Kidney epithelial cell (primary cell): ENCODE measurements around the gene NETO1. TPM values are rescaled to one million over a fixed set of nuclear protein-coding genes. Genes with fewer than 3 reads are reported as not detected.

Experiments
- DNase-seq: peaks from one replicate; pipeline ENCODE4 v3.0.0-alpha.2; 2010; ENCODE audit warnings: low read depth
- H3K27me3 ChIP-seq: 2 replicates; pipeline ENCODE4 v1.6.0; 2011; ENCODE audit warnings: low read length; ENCODE audit not compliant: control insufficient read depth, insufficient read depth
- H3K36me3 ChIP-seq: 2 replicates; pipeline ENCODE4 v1.5.1; 2011; ENCODE audit warnings: low read length; ENCODE audit not compliant: control insufficient read depth, insufficient read depth
- H3K4me3 ChIP-seq: 2 replicates; pipeline ENCODE4 v1.5.1; 2011; ENCODE audit warnings: low read depth, mild to moderate bottlenecking, control low read depth, low read length
- CTCF ChIP-seq: IDR thresholded peaks from 2 replicates; pipeline ENCODE4 v1.5.1; 2011; ENCODE audit warnings: mild to moderate bottlenecking, moderate library complexity, low read length, control low read depth, inconsistent platforms; ENCODE audit not compliant: insufficient read depth, poor library complexity, severe bottlenecking
- total RNA-seq: library from RNA; depleted of rRNA; stranded (reverse); fragments of >200 nt; gene quantifications from 2 replicates; pipeline ENCODE4 v1.2.3, GENCODE V29; 2015

The NETO1 gene
- total RNA-seq, 1 donor from 2014 or later = 7.5 TPM

- no peak for TF ChIP-seq CTCF
- H3K27me3 ChIP-seq = no peaks in the 10 kb centered on the region
- DNase-seq = no peak
- H3K4me3 ChIP-seq = no peak overlapping the region
- H3K36me3 ChIP-seq = no peaks in the 10 kb centered on the region
These were observed 31.1 kb upstream of the NETO1 start for GRCh38 chr18:72898870-72899269.

GRCh38 chr18:72895548-72895947, 27.8 kb upstream of the NETO1 start:
- no peak for TF ChIP-seq CTCF
- Histone ChIP-seq H3K36me3 (no peaks in the 10 kb centered on the region), H3K4me3 (no peak overlapping the region), H3K27me3 (no peaks in the 10 kb centered on the region)
- peak; percentile 45 for DNase-seq

GRCh38 chr18:72878561-72878960, 10.8 kb upstream of the NETO1 start:
- Histone ChIP-seq H3K4me3 (no peak overlapping the region), H3K36me3 (no peaks in the 10 kb centered on the region), H3K27me3 (no peaks in the 10 kb centered on the region)
- TF ChIP-seq CTCF = no peak
- DNase-seq = no peak

DNA sequence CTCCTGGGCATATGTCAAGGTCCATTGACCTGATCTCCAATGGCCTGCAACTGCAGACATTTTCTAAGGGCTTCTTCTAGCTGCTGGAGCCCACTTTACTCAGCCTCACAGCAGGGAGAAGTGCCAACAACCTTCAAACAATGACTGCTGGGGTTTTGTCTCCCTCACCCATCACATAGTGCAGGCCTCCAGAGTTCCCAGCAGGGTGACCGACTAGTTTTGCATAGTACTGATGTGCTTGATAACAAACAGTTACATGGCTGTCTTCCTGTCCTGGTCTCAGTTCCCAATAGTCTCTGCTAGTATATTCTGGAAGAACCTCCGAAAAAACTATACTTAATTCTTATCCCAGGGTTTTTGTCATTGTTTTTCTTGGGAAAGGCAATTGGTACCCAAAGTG, 10.4 kb upstream of the NETO1 start:
- DNase-seq = no peak
- TF ChIP-seq CTCF = no peak
- Histone ChIP-seq H3K36me3 (no peaks in the 10 kb centered on the region), H3K4me3 (no peak overlapping the region), H3K27me3 (no peaks in the 10 kb centered on the region)

GRCh38 chr18:72871091-72871490, 3.3 kb upstream of the NETO1 start:
- no peak overlapping the region for H3K4me3 ChIP-seq
- no peak for TF ChIP-seq CTCF
- DNase-seq = no peak
- H3K27me3 ChIP-seq = no peaks in the 10 kb centered on the region
- H3K36me3 ChIP-seq = no peaks in the 10 kb centered on the region

DNA sequence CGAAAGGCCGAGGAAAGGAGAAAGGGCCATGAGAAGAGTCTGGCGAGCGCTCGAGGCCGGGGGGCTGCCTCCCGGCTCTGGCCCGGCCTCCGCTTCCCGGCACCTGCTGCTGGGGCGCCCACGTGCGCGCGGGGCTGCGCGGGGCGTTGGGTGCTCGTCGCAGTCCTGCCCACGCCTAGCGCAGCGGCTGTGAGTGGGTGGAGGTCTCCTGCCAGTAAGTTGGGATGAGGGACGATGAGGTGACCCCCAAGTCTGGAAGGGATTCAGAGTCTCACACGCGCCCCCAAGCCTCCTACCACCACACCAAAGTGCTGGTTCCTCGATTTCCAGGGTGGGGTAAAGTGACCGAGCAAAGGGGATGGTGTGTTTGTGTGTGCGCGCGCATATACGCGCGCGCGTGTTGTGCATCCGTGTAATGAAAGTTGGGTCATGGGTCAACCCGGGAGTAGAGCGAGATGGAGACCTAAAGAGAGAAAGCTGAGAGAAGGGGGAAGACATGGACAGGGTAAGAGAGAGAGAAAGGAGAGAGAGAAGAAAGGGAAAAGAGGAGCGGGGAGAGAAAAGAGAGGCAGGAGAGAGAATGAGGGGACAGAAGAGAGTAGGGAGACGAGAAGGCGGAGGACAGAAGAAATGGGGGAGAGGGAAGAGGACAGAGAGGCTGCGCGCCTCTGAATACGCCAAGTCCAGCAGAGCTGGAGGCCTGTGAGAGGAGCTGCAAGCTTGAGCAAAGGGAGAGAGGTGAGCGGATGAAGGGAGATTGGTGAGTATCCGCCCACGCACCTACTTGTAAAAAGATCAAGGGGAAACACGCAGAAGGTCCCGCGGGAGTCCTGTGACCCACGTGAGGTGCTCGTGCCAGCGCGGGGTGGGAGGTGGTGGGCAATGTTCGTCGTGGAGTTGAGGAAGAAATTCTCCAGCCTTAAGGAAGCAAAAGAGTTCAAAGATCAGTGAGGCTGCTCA, 1.7 kb upstream of the NETO1 start:
- Histone ChIP-seq H3K4me3 (peak overlapping the region; percentile 60), H3K36me3 (no peaks in the 10 kb centered on the region), H3K27me3 (no peaks in the 10 kb centered on the region)
- TF ChIP-seq CTCF = no peak
- DNase-seq = no peak
